ENCODE results near the gene AKR1B15.

Gene AKR1B15

GRCh38 chr7:134532180-134532953 is 16.5 kb upstream of the AKR1B15 start:
- Histone ChIP-seq H3F3A (ENCODE audit: insufficient read depth, low read length) (no peaks in the 10 kb centered on the region), H3K27me3 (ENCODE audit: insufficient read depth, low read length) (no peaks in the 10 kb centered on the region), H4K20me1 (ENCODE audit: insufficient read depth, low read length) (no peaks in the 10 kb centered on the region), H3K9ac (ENCODE audit: low read length) (no peak overlapping the region), H3K4me2 (ENCODE audit: low read length) (no peak overlapping the region), H2AFZ (ENCODE audit: low read length) (no peak overlapping the region), H3K9me3 (ENCODE audit: low read length) (no peaks in the 10 kb centered on the region), H3K27ac (ENCODE audit: low read depth, low read length, poor library complexity, severe bottlenecking) (no peak overlapping the region), H3K36me3 (ENCODE audit: insufficient read depth, low read length) (no peaks in the 10 kb centered on the region), H3K9me2 (ENCODE audit: low read depth, low read length) (no peaks in the 10 kb centered on the region), H3K4me1 (ENCODE audit: insufficient read depth, low read length, severe bottlenecking) (no peaks in the 10 kb centered on the region), H3K79me2 (ENCODE audit: insufficient read depth, low read length) (no peaks in the 10 kb centered on the region), H3K4me3 (ENCODE audit: low read depth, low read length, poor library complexity, severe bottlenecking) (no peak overlapping the region)
- TF ChIP-seq EZH2 (IDR thresholded peaks at IDR 0.05; ENCODE audit: borderline replicate concordance, low read length) (no peak), CTCF (IDR thresholded peaks at IDR 0.05; ENCODE audit: low read length) (no peak)

GRCh38 chr7:134532954-134533218 is 16.0 kb upstream of the AKR1B15 start:
- Histone ChIP-seq H3K27me3 (ENCODE audit: insufficient read depth, low read length) (no peaks in the 10 kb centered on the region), H3K79me2 (ENCODE audit: insufficient read depth, low read length) (no peaks in the 10 kb centered on the region), H3K36me3 (ENCODE audit: insufficient read depth, low read length) (no peaks in the 10 kb centered on the region), H4K20me1 (ENCODE audit: insufficient read depth, low read length) (no peaks in the 10 kb centered on the region), H3K9me3 (ENCODE audit: low read length) (no peaks in the 10 kb centered on the region), H3K9ac (ENCODE audit: low read length) (no peak overlapping the region), H3K4me1 (ENCODE audit: insufficient read depth, low read length, severe bottlenecking) (no peaks in the 10 kb centered on the region), H3K4me2 (ENCODE audit: low read length) (no peak overlapping the region), H3K4me3 (ENCODE audit: low read depth, low read length, poor library complexity, severe bottlenecking) (no peak overlapping the region), H2AFZ (ENCODE audit: low read length) (no peak overlapping the region), H3F3A (ENCODE audit: insufficient read depth, low read length) (no peaks in the 10 kb centered on the region), H3K9me2 (ENCODE audit: low read depth, low read length) (no peaks in the 10 kb centered on the region), H3K27ac (ENCODE audit: low read depth, low read length, poor library complexity, severe bottlenecking) (no peak overlapping the region)
- TF ChIP-seq EZH2 (IDR thresholded peaks at IDR 0.05; ENCODE audit: borderline replicate concordance, low read length) (no peak), CTCF (IDR thresholded peaks at IDR 0.05; ENCODE audit: low read length) (no peak)

- Histone ChIP-seq H3K9me2 (ENCODE audit: low read depth, low read length) (no peaks in the 10 kb centered on the region), H3K36me3 (ENCODE audit: insufficient read depth, low read length) (no peaks in the 10 kb centered on the region), H3K27me3 (ENCODE audit: insufficient read depth, low read length) (no peaks in the 10 kb centered on the region), H3K27ac (ENCODE audit: low read depth, low read length, poor library complexity, severe bottlenecking) (no peak overlapping the region), H3K4me2 (ENCODE audit: low read length) (no peak overlapping the region), H3F3A (ENCODE audit: insufficient read depth, low read length) (no peaks in the 10 kb centered on the region), H3K9me3 (ENCODE audit: low read length) (no peaks in the 10 kb centered on the region), H3K4me1 (ENCODE audit: insufficient read depth, low read length, severe bottlenecking) (no peaks in the 10 kb centered on the region), H4K20me1 (ENCODE audit: insufficient read depth, low read length) (no peaks in the 10 kb centered on the region), H3K4me3 (ENCODE audit: low read depth, low read length, poor library complexity, severe bottlenecking) (no peak overlapping the region), H3K9ac (ENCODE audit: low read length) (no peak overlapping the region), H2AFZ (ENCODE audit: low read length) (no peak overlapping the region), H3K79me2 (ENCODE audit: insufficient read depth, low read length) (no peaks in the 10 kb centered on the region)
- TF ChIP-seq EZH2 (IDR thresholded peaks at IDR 0.05; ENCODE audit: borderline replicate concordance, low read length) (no peak), CTCF (IDR thresholded peaks at IDR 0.05; ENCODE audit: low read length) (no peak)
Measured at GRCh38 chr7:134533288-134533771, 15.6 kb upstream of the AKR1B15 start.
